Measurements from ENCODE around the gene PLCXD3. TPM values are rescaled to one million over a fixed set of nuclear protein-coding genes. Genes with fewer than 3 reads are reported as not detected.

Gene PLCXD3
- total and polyA plus RNA-seq, 2 of the 8 experiments (the other 6 are each of a cell fraction or from before 2014, with no cell fraction given) = 0.03 to 0.07 TPM

DNA sequence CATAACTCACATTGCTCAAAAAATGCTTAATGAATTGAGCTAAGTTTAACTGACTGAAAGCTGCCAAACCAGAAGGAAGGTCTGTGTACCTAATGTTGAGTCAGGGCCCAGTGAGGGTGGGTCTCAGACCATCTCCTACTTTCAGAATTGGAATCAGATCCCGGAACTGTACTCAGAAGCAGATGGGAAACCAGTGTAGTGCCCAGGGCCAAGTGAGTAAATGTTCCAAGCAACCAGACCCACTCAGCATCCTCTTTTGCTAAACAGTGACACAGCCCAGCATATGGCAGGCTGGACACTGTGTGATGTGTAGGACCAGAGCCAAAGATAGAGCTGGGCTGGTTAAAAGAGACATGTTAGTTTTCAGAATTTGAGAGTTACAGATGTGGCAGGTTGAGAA, 94.1 kb downstream of the PLCXD3 start:
- Histone ChIP-seq H3K56ac (replicated peaks; ENCODE audit: insufficient read length, low read depth, low read length) (no peak overlapping the region), H4K5ac (ENCODE audit: insufficient read length, low read depth, low read length) (no peak overlapping the region), H4K8ac (ENCODE audit: extremely low read depth, insufficient read depth, low read length) (no peak overlapping the region), H3K9ac (replicated peaks in 1 of 4; ENCODE audit: extremely low read depth in 1 of 4, low read depth in 3 of 4, low read length in 3 of 4) (no peak overlapping the region; a peak in 1 of 7 replicates), H3K18ac (ENCODE audit: extremely low read depth, low read length) (no peak overlapping the region), H3K4me3 (ENCODE audit: extremely low read depth in 1 of 4, insufficient read depth in 2 of 4, low read depth in 3 of 4, low read length in 4 of 4) (no peak overlapping the region), H2BK15ac (ENCODE audit: low read length) (no peak overlapping the region), H3K23ac (ENCODE audit: insufficient read length) (no peak overlapping the region), H2AK5ac (ENCODE audit: low read depth, low read length) (no peak overlapping the region), H3K27ac (ENCODE audit: low read depth, low read length) (no peak overlapping the region), H2BK5ac (ENCODE audit: low read depth, low read length) (no peak overlapping the region), H4K20me1 (replicated peaks in 1 of 2; ENCODE audit: control insufficient read depth in 1 of 2, insufficient read depth in 2 of 2, low read length in 2 of 2) (no peaks in the 10 kb centered on the region), H3K4me1 (replicated peaks in 1 of 4; ENCODE audit: control insufficient read depth in 3 of 4, insufficient read depth in 4 of 4, low read length in 3 of 4) (peaks cover 0 to 6% (median 0%) of the 10 kb centered on the region in 4 experiments; a peak in 1 of 7 replicates), H3K23me2 (ENCODE audit: low read depth, low read length) (no peaks in the 10 kb centered on the region), H3K4me2 (ENCODE audit: insufficient read depth in 1 of 2, low read depth in 2 of 2, low read length in 2 of 2) (no peak overlapping the region), H2BK12ac (ENCODE audit: low read depth, low read length) (no peak overlapping the region), H3K9me3 (ENCODE audit: insufficient read depth in 2 of 2, low read depth in 1 of 2, low read length in 1 of 2) (no peaks in the 10 kb centered on the region), H2AFZ (ENCODE audit: low read length) (no peak overlapping the region), H2BK20ac (ENCODE audit: low read length) (no peak overlapping the region), H2BK120ac (replicated peaks; ENCODE audit: low read depth, low read length) (no peak overlapping the region), H3K36me3 (ENCODE audit: control insufficient read depth in 2 of 4, insufficient read depth in 4 of 4, low read length in 3 of 4) (no peaks in the 10 kb centered on the region), H4K91ac (replicated peaks; ENCODE audit: insufficient read length, low read length) (no peak overlapping the region), H3K79me1 (ENCODE audit: low read depth, low read length) (no peaks in the 10 kb centered on the region), H3K14ac (ENCODE audit: insufficient read length) (no peak overlapping the region), H3K79me2 (ENCODE audit: control insufficient read depth in 1 of 2, insufficient read depth in 2 of 2, low read length in 2 of 2) (no peaks in the 10 kb centered on the region), H3K27me3 (replicated peaks in 1 of 4; ENCODE audit: control insufficient read depth in 3 of 4, extremely low read depth in 1 of 4, insufficient read depth in 3 of 4, low read length in 3 of 4) (no peaks in the 10 kb centered on the region), H3K4ac (replicated peaks; ENCODE audit: insufficient read length, low read depth, low read length) (no peak overlapping the region)
- no peak for DNase-seq (ENCODE audit: low read depth in 1 of 2, low spot score in 2 of 2)
- 100% methylated on average over 1 of the region's 1 CpG; no CpG with 5 or more reads in 1 of the 2 experiments for whole genome bisulfite sequencing, 2 experiments (ENCODE audit: extremely low coverage in 1 of 2, insufficient coverage in 1 of 2, insufficient read length in 1 of 2, insufficient replicate concordance in 2 of 2, low coverage in 1 of 2, low lambda C conversion rate in 2 of 2, missing lambda C conversion rate in 1 of 2)
- POLR2A ChIA-PET (ENCODE audit: partially characterized antibody) = no interaction called here
- TF ChIP-seq ASH2L (IDR thresholded peaks at IDR 0.05; ENCODE audit: low read length) = no peak
- TF ChIP-seq CBX8 (IDR thresholded peaks at IDR 0.05; ENCODE audit: borderline replicate concordance, low read depth, low read length) = no peak
- TF ChIP-seq CTCF (IDR thresholded peaks at IDR 0.05; ENCODE audit: control extremely low read depth in 1 of 3, insufficient read depth in 1 of 3, low read depth in 1 of 3, low read length in 3 of 3) = no peak
- TF ChIP-seq GTF2F1 (IDR thresholded peaks at IDR 0.05; ENCODE audit: borderline replicate concordance, low read depth, low read length) = no peak
- no peak for TF ChIP-seq ZNF274 (IDR thresholded peaks at IDR 0.05; ENCODE audit: borderline replicate concordance, extremely low read depth, low read length)
- no peak for TF ChIP-seq CTBP2 (IDR thresholded peaks at IDR 0.05; ENCODE audit: borderline replicate concordance, insufficient read depth, insufficient read length, low read length)
- no peak for TF ChIP-seq SIRT6 (IDR thresholded peaks at IDR 0.05; ENCODE audit: low read length)
- no peak for TF ChIP-seq TAF1 (IDR thresholded peaks at IDR 0.05; ENCODE audit: low read depth, low read length)
- TF ChIP-seq TAF7 (optimal IDR thresholded peaks at IDR 0.05; ENCODE audit: borderline replicate concordance, low read depth, low read length) = no peak
- CTCF ChIA-PET (ENCODE audit: partially characterized antibody) = interaction anchor here (0.7 to 2.2 kb wide), 3 partner anchors 17 to 512 kb away, joined by 3 to 8 read pairs (median 4); no protein-coding TSS in a partner anchor
- FAIRE-seq = no peak
